GM20000 (cell line): Measurements from ENCODE around the gene GPR148.
"Not testable (repeated sequence)": the region's sequence is repeated elsewhere in the genome, so short reads cannot be mapped to it uniquely, and the experiment has no call there.

Source experiments
- DNase-seq: peaks from one replicate; pipeline ENCODE4 v3.0.0; 2012; ENCODE audit warnings: low spot score
- CTCF ChIP-seq: IDR thresholded peaks from 2 replicates; pipeline ENCODE4 v1.5.1; 2012; ENCODE audit warnings: mild to moderate bottlenecking, control low read depth; ENCODE audit errors: extremely low read depth, missing control alignments

GPR148 gene

GRCh38 chr2:130728549-130729316, at the start of gene GPR148:
Gene GPR148, plus strand, starts transcription at chr2:130729070. Its CDS starts 82 bp downstream, at chr2:130729152.
- DNase-seq, result no peak
- no peak for TF ChIP-seq CTCF

- not testable (repeated sequence) for DNase-seq
Measured at GRCh38 chr2:130692041-130692770, 36.7 kb upstream of the GPR148 start.

- not testable (repeated sequence) for DNase-seq
Measured at GRCh38 chr2:130693474-130693873, 35.4 kb upstream of the GPR148 start.

- not testable (repeated sequence) for DNase-seq
Measured at GRCh38 chr2:130703250-130703649, 25.6 kb upstream of the GPR148 start.

GRCh38 chr2:130714795-130715194, 14.1 kb upstream of the GPR148 start:
- DNase-seq, result not testable (repeated sequence)

- no peak for DNase-seq
- TF ChIP-seq CTCF, result no peak
Measured at GRCh38 chr2:130720036-130720435, 8.8 kb upstream of the GPR148 start.

GRCh38 chr2:130720528-130720927, 8.3 kb upstream of the GPR148 start:
- no peak for TF ChIP-seq CTCF

GRCh38 chr2:130724455-130724854, 4.4 kb upstream of the GPR148 start:
- no peak for TF ChIP-seq CTCF
- no peak for DNase-seq

More at GRCh38 chr2:130720528-130720927, 8.3 kb upstream of the GPR148 start:
- no peak for DNase-seq

GRCh38 chr2:130726614-130727180, 2.2 kb upstream of the GPR148 start:
- no peak for DNase-seq
- no peak for TF ChIP-seq CTCF
